Measurements from ENCODE around the gene NHERF1. TPM values are rescaled to one million over a fixed set of nuclear protein-coding genes. Genes with fewer than 3 reads are reported as not detected.

The NHERF1 gene
- total RNA-seq, 1 donor from 2014 or later = 16.0 TPM

DNA sequence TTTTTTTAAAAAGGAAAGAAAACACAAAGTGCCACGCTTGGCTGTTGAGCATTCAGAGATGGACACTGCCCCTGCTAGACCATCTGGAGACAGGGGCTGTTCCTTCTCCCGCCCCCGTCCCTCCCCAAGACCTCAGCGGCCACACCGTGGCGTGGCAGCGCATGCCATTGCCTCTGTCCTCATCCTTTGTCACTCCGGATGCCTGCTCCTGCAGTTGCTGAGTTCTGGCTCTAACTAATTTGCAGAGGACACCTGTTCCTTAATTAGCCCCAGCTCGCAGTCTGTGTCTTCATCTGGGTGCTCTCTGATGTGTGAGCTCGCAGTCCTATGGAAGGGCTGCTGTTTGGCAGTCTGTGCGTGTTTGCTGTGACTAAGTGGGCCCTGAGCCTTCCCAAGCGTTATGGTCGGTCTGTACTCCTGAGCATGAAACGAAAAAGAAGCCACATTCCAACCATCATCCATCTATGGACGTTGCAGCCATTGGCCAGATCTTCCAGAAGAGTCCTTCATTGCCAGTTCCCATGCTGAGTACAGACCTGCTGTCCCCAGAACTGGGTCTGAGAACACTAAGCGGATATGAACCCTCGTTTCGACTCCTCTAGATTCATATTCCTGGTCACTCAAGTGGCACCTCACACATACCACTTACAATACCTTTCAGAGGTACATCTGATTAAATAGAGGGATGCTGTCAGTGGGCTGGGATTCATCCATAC lies 68.6 kb downstream of the NHERF1 start:
- DNase-seq = no peak
- intact Hi-C loops (cut with micrococcal nuclease) = no loop called here

DNA sequence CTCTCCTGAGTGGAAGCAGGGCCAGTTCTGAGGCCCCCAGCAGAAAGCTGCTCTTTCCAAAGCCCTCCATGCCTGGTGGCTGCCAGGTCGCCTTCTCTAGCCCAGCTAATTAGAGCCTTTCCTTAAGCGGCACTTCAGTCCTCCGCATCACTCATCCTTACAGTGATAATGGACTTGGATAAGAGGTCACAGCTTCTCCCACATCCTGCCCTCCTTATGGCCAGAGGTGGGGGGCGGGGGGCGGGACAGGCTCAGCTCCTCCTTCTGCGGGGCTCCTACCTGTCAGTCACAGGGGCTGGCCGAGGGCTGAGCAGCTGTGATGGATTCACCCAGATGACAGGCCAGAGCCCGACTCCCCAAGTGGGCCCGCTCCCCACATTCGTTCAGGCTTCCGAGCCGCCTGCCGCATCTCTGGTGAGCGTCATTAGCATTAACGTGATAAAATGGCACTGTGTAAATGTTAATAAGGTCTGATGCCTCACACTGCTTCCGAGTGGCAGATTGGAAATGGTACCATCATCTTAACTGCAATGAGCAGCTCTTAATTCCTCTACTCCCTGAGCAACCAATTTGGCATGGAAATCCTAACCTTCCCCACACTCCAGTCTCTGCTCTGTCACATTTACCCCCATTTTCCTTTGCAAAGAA lies 70.0 kb downstream of the NHERF1 start:
- intact Hi-C loops (cut with micrococcal nuclease) = no loop called here
- ATAC-seq = no peak

More for the DNA sequence above, 68.6 kb downstream of the NHERF1 start:
- ATAC-seq = no peak

More for the DNA sequence above, 70.0 kb downstream of the NHERF1 start:
- DNase-seq = no peak

Small RNA genes within 50 kb of the gene (microRNA-seq; reads per million reads assigned to microRNA genes)
- 17.6 reads per million, percentile 15 among the genes with 10 or more reads in this experiment for gene MIR3615 (ENCODE audit: borderline number of aligned reads)

Other genes starting within 250 kb of the NHERF1 start
- gene CD300LB, start 217.2 kb upstream of the NHERF1 start, total RNA-seq = 0.25 TPM
- gene CD300C, start 202.5 kb upstream of the NHERF1 start, total RNA-seq = 0.82 TPM
- not detected for gene CD300H, start 181.1 kb upstream of the NHERF1 start, total RNA-seq
- gene CD300LD, start 156.3 kb upstream of the NHERF1 start, total RNA-seq = not detected
- 0.27 TPM for gene CD300E, start 124.9 kb upstream of the NHERF1 start, total RNA-seq
- gene CD300LF, start 35.7 kb upstream of the NHERF1 start, total RNA-seq = not detected
- gene RAB37, start 11.4 kb upstream of the NHERF1 start, total RNA-seq = 2.8 TPM
- gene NAT9, start 27.7 kb downstream of the NHERF1 start, total RNA-seq = 21.1 TPM
- 0.52 TPM for gene GRIN2C, start 111.3 kb downstream of the NHERF1 start, total RNA-seq
- 4.5 TPM for gene FDXR, start 124.4 kb downstream of the NHERF1 start, total RNA-seq
- gene FADS6, start 145.0 kb downstream of the NHERF1 start, total RNA-seq = not detected
- gene USH1G, start 174.6 kb downstream of the NHERF1 start, total RNA-seq = not detected
- not detected for gene OTOP2, start 175.6 kb downstream of the NHERF1 start, total RNA-seq
- gene OTOP3, start 187.3 kb downstream of the NHERF1 start, total RNA-seq = not detected
- 11.2 TPM for gene HID1, start 224.1 kb downstream of the NHERF1 start, total RNA-seq
- 18.3 TPM for gene CDR2L, start 239.0 kb downstream of the NHERF1 start, total RNA-seq